T47D (cell line): ENCODE results near the gene CAV1.

ENCODE experiments used
- DNase-seq, 2 experiments: peaks; one replicate each; pipeline versions ENCODE4 v3.0.0 to v3.0.0-alpha.2; 2011 to 2012; ENCODE audit warnings: low read depth in 1 of 2, low spot score in 1 of 2
- JUND ChIP-seq: IDR thresholded peaks from 2 replicates; pipeline ENCODE4 v1.6.1; 2012; ENCODE audit warnings: low read depth
- in situ Hi-C: cut with HindIII; loops from 2 replicates; pipeline ENCODE4 v1.10.0; 2016; ENCODE audit warnings: low sequenced_read_pairs, low pct_unique_long_range_greater_than_20kb

Gene CAV1

GRCh38 chr7:116544487-116544886, 19.7 kb downstream of the CAV1 start:
- DNase-seq = no peak
- no peak for TF ChIP-seq JUND
- in situ Hi-C loops = no loop called here

GRCh38 chr7:116545411-116545993, 20.7 kb downstream of the CAV1 start:
- TF ChIP-seq JUND = no peak
- no peak for DNase-seq
- in situ Hi-C loops = no loop called here

GRCh38 chr7:116546054-116546453, 21.2 kb downstream of the CAV1 start:
- TF ChIP-seq JUND = no peak
- in situ Hi-C loops = no loop called here
- no peak for DNase-seq

- in situ Hi-C loops = no loop called here
- DNase-seq = no peak
- no peak for TF ChIP-seq JUND
Observed at GRCh38 chr7:116546916-116547315, 22.1 kb downstream of the CAV1 start.

GRCh38 chr7:116547347-116547746, 22.5 kb downstream of the CAV1 start:
- DNase-seq = no peak
- in situ Hi-C loops = no loop called here
- TF ChIP-seq JUND = no peak

GRCh38 chr7:116548506-116548905, 23.7 kb downstream of the CAV1 start:
- TF ChIP-seq JUND = no peak
- in situ Hi-C loops = no loop called here
- no peak for DNase-seq

GRCh38 chr7:116549370-116549769, 24.5 kb downstream of the CAV1 start:
- in situ Hi-C loops = no loop called here
- no peak for DNase-seq
- TF ChIP-seq JUND = no peak

- in situ Hi-C loops = no loop called here
- no peak for DNase-seq
- no peak for TF ChIP-seq JUND
Observed at GRCh38 chr7:116551692-116552091, 26.9 kb downstream of the CAV1 start.

- in situ Hi-C loops = no loop called here
- no peak for TF ChIP-seq JUND
- no peak for DNase-seq
Observed at GRCh38 chr7:116552602-116553001, 27.8 kb downstream of the CAV1 start.

- in situ Hi-C loops = no loop called here
- TF ChIP-seq JUND = no peak
- no peak for DNase-seq
Observed at GRCh38 chr7:116553168-116553964, 28.5 kb downstream of the CAV1 start.

GRCh38 chr7:116554436-116554835, 29.6 kb downstream of the CAV1 start:
- no peak for TF ChIP-seq JUND
- in situ Hi-C loops = no loop called here
- DNase-seq = no peak

- in situ Hi-C loops = no loop called here
- DNase-seq = no peak
- no peak for TF ChIP-seq JUND
Observed at GRCh38 chr7:116554911-116555310, 30.1 kb downstream of the CAV1 start.

- no peak for DNase-seq
- in situ Hi-C loops = no loop called here
- no peak for TF ChIP-seq JUND
Observed at GRCh38 chr7:116557066-116557585, 32.3 kb downstream of the CAV1 start.
